GM23248 (cell line): ENCODE data around the gene PPP1R9A. TPM values are rescaled to one million over a fixed set of nuclear protein-coding genes. Genes with fewer than 3 reads are reported as not detected.

Source experiments
- DNase-seq: peaks from one replicate; pipeline ENCODE4 v3.0.0-alpha.2; 2015
- H2AFZ ChIP-seq: fragments of 200-600 bp; sonication (generic); 2 replicates; pipeline ENCODE4 v1.6.1; 2016; ENCODE audit warnings: antibody characterized with exemption
- H3F3A ChIP-seq: fragments of 200-600 bp; sonication (generic); 2 replicates; pipeline ENCODE4 v1.6.1; 2016; ENCODE audit warnings: mild to moderate bottlenecking, antibody characterized with exemption, mixed run types; ENCODE audit not compliant: insufficient read depth
- H3K27ac ChIP-seq: fragments of 200-600 bp; sonication (generic); 2 replicates; pipeline ENCODE4 v1.5.1; 2016; ENCODE audit warnings: mild to moderate bottlenecking
- H3K27me3 ChIP-seq: fragments of 200-600 bp; sonication (generic); replicated peaks from 2 replicates; pipeline ENCODE4 v1.6.1; 2016; ENCODE audit warnings: mild to moderate bottlenecking; ENCODE audit not compliant: insufficient read depth
- H3K36me3 ChIP-seq: fragments of 200-600 bp; sonication (generic); 2 replicates; pipeline ENCODE4 v1.6.1; 2016; ENCODE audit warnings: low read depth, mild to moderate bottlenecking
- H3K4me1 ChIP-seq: fragments of 200-600 bp; sonication (generic); 2 replicates; pipeline ENCODE4 v1.6.1; 2016; ENCODE audit warnings: mild to moderate bottlenecking; ENCODE audit not compliant: insufficient read depth
- H3K4me2 ChIP-seq: fragments of 200-600 bp; sonication (generic); one replicate; pipeline ENCODE4 v1.6.1; 2016; ENCODE audit warnings: mild to moderate bottlenecking; ENCODE audit not compliant: unreplicated experiment
- H3K4me3 ChIP-seq: fragments of 200-600 bp; sonication (generic); 2 replicates; pipeline ENCODE4 v1.5.1; 2016; ENCODE audit warnings: mild to moderate bottlenecking
- H3K79me2 ChIP-seq: fragments of 200-600 bp; sonication (generic); 2 replicates; pipeline ENCODE4 v1.6.1; 2016; ENCODE audit warnings: mild to moderate bottlenecking; ENCODE audit not compliant: insufficient read depth
- H3K9ac ChIP-seq: fragments of 200-600 bp; sonication (generic); 2 replicates; pipeline ENCODE4 v1.6.1; 2016; ENCODE audit warnings: mild to moderate bottlenecking
- H3K9me2 ChIP-seq: fragments of 200-600 bp; sonication (generic); 2 replicates; pipeline ENCODE4 v1.6.1; 2016; ENCODE audit warnings: mixed run types, mild to moderate bottlenecking, moderate library complexity; ENCODE audit not compliant: insufficient read depth
- H3K9me3 ChIP-seq: fragments of 200-600 bp; sonication (generic); one replicate; pipeline ENCODE4 v1.6.1; 2017; ENCODE audit warnings: low read depth
- H4K20me1 ChIP-seq: fragments of 200-600 bp; sonication (generic); 2 replicates; pipeline ENCODE4 v1.6.0; 2016; ENCODE audit not compliant: insufficient read depth
- EZH2 ChIP-seq: fragments of 200-600 bp; sonication (generic); IDR thresholded peaks from 2 replicates; pipeline ENCODE4 v1.6.1; 2018; ENCODE audit warnings: antibody characterized with exemption, mild to moderate bottlenecking; ENCODE audit not compliant: insufficient read depth, poor library complexity, severe bottlenecking
- EZH2phosphoT487 ChIP-seq: fragments of 200-600 bp; sonication (generic); IDR thresholded peaks from 2 replicates; pipeline ENCODE4 v1.6.1; 2018; ENCODE audit warnings: antibody characterized with exemption, moderate library complexity, mild to moderate bottlenecking, low read depth; ENCODE audit not compliant: insufficient read depth
- WGBS, 2 experiments: methylation state at CpG; one replicate each; pipeline ENCODE4 v1.1.6; 2015 to 2017; ENCODE audit warnings: low lambda C conversion rate in 2 of 2, low coverage in 1 of 2; ENCODE audit errors: missing lambda C conversion rate in 2 of 2; 5-methylcytosine and 5-hydroxymethylcytosine counted together
- in situ Hi-C: fragments of 300-500 bp; cut with MboI; formaldehyde crosslinking; loops from 2 replicates; pipeline ENCODE4 v1.15.0; 2020
- polyA plus RNA-seq: library from polyadenylated mRNA; unstranded; fragments of >200 nt; fragmentation: Nextera tagmentation; extraction: Ambion mirVana; gene quantifications from 2 replicates; pipeline ENCODE4 v1.2.1, GENCODE V29; 2016
- total RNA-seq: library from RNA; depleted of rRNA; stranded (reverse); fragments of >200 nt; shearing (Covaris generic); gene quantifications from 2 replicates; pipeline ENCODE4 v1.2.3, GENCODE V29; 2014

The PPP1R9A gene
- total and polyA plus RNA-seq, 2 experiments from 2014 or later, result 0.03 TPM; not detected in 1

DNA sequence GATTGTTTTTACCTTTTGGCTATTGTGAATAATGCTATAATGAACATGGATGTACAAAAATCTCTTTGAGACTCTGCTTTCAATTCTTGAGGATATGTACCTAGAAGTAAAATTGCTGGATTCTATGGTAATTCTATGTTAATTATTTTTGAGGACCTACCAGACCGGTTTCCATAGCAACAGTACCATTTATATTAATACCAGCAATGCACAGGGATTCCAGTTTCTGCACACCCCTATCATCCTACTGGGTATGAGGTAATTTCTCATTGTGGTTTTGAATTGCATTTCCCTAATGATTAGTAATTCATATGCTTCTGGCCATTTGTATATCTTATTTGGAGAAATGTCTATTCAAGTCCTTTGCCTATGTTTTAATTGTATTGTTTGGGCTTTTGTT is 9.9 kb upstream of the PPP1R9A start:
- 41 to 51% methylated on average over 1 of the region's 1 CpG for WGBS, 2 experiments
- Histone ChIP-seq H3K79me2 (no peaks in the 10 kb centered on the region), H3K27me3 (peaks cover 25% of the 10 kb centered on the region), H3F3A (no peaks in the 10 kb centered on the region), H3K4me1 (no peaks in the 10 kb centered on the region), H3K4me3 (no peak overlapping the region), H3K36me3 (no peaks in the 10 kb centered on the region), H3K9me3 (no peaks in the 10 kb centered on the region), H4K20me1 (no peaks in the 10 kb centered on the region), H2AFZ (no peak overlapping the region), H3K9ac (no peak overlapping the region), H3K9me2 (no peaks in the 10 kb centered on the region; the same call in 1 of the 2 replicates), H3K4me2 (no peak overlapping the region), H3K27ac (no peak overlapping the region)
- TF ChIP-seq EZH2phosphoT487, result no peak
- in situ Hi-C loops, result no loop called here
- DNase-seq, result no peak

DNA sequence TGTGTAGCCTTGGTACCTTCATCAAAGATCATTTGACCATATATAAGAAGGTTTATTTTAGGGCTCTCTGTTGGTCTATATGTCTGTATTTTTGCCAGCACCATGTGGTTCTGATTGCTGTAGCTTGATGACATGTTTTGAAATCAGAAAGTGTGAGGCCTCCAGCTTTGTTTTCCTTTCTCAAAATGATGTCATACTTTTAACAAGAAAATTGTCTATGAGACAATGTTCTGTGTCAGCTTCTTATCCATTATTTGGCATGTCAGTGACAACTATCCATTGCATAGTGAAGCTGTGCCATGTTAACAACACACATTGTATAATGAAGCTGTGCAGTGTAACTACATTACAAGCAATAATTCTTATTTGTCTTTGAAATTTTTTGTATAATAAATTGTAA is 9.1 kb upstream of the PPP1R9A start:
- Histone ChIP-seq H3K9me2 (no peaks in the 10 kb centered on the region; the same call in 1 of the 2 replicates), H3K27ac (no peak overlapping the region), H3K27me3 (peaks cover 25% of the 10 kb centered on the region), H3K9me3 (no peaks in the 10 kb centered on the region), H3K4me3 (no peak overlapping the region), H4K20me1 (no peaks in the 10 kb centered on the region), H3K9ac (no peak overlapping the region), H3K4me1 (no peaks in the 10 kb centered on the region), H3K79me2 (no peaks in the 10 kb centered on the region), H2AFZ (no peak overlapping the region), H3K36me3 (no peaks in the 10 kb centered on the region), H3K4me2 (no peak overlapping the region), H3F3A (no peaks in the 10 kb centered on the region)
- TF ChIP-seq EZH2phosphoT487 (no peak), EZH2 (no peak)
- in situ Hi-C loops, result no loop called here
- DNase-seq, result no peak

DNA sequence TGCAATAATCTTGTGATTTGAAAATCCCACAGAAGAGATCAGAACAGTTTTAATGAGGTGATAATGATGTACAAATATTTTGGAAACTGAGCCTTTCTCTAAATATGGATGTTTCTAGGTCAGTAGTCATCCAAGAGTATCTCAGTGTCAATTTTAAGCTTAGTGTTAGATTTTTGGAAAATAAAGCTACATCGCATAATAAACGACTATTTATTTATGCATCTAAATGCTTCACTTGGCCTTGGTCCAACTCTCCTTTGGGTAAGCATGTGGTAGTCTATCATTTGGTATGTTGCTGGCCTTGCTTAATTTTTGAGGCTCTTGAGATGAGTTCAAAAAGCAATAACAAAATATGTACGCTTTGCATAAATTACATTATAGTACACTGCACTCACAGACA is 5.4 kb upstream of the PPP1R9A start:
- Histone ChIP-seq H3F3A (no peaks in the 10 kb centered on the region), H4K20me1 (no peaks in the 10 kb centered on the region), H3K4me3 (no peak overlapping the region), H3K9me3 (no peaks in the 10 kb centered on the region), H3K4me2 (no peak overlapping the region), H2AFZ (no peak overlapping the region), H3K27ac (no peak overlapping the region), H3K9ac (no peak overlapping the region), H3K9me2 (no peaks in the 10 kb centered on the region; the same call in 1 of the 2 replicates), H3K4me1 (no peaks in the 10 kb centered on the region), H3K36me3 (no peaks in the 10 kb centered on the region), H3K27me3 (peaks cover 39% of the 10 kb centered on the region), H3K79me2 (no peaks in the 10 kb centered on the region)
- DNase-seq, result no peak
- in situ Hi-C loops, result no loop called here
- 72 to 73% methylated on average over 3 of the region's 3 CpGs for WGBS, 2 experiments
- no peak for TF ChIP-seq EZH2phosphoT487
- no peak for TF ChIP-seq EZH2

DNA sequence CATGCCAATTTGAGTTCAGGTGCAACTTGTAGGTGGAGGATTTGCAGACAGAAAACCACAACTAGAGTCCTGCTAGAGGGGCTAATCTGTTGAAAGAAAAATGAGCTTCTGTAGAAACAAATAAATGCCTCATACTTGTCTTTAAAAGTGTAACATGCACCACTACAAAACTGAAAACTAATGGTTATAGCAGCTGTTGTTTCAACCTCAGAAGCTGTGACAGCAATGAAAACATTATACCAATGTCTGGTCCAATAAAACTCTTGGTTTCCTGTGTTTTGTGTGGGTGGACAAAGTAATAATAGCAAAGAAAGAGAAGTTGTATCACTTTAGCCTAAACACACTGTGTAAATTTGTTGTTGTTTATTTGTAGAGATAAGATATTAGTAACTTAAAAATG is 3.4 kb upstream of the PPP1R9A start:
- Histone ChIP-seq H3K9me2 (no peaks in the 10 kb centered on the region; the same call in 1 of the 2 replicates), H3K79me2 (no peaks in the 10 kb centered on the region), H3K4me1 (no peaks in the 10 kb centered on the region), H4K20me1 (no peaks in the 10 kb centered on the region), H3K27me3 (peaks cover 52% of the 10 kb centered on the region), H3K9me3 (no peaks in the 10 kb centered on the region), H3K4me2 (no peak overlapping the region), H3K27ac (no peak overlapping the region), H3K9ac (no peak overlapping the region), H3K36me3 (no peaks in the 10 kb centered on the region), H3K4me3 (no peak overlapping the region), H3F3A (no peaks in the 10 kb centered on the region), H2AFZ (no peak overlapping the region)
- no peak for DNase-seq
- TF ChIP-seq EZH2, result no peak
- in situ Hi-C loops, result no loop called here

DNA sequence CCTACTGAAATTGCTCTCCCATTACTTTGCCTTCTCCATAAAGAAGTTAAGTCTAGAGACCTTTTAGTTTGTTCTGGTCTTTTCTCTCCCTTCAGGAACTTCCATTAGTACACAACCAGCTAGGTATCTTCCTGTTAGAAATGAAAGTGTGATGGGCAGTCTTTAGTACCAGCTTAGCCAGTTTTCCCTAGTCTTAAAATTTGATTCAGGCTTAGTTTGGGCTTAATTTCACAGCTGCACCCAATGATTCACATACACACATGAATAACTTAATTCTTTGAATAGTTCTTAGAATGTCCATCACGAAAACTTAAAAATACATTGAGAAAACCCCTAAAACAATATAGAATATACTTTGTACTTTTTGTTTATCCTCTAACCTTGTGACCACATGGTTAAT is 2.4 kb upstream of the PPP1R9A start:
- DNase-seq, result no peak

More for the DNA sequence above, 2.4 kb upstream of the PPP1R9A start:
- Histone ChIP-seq H3K79me2 (no peaks in the 10 kb centered on the region), H3K9ac (no peak overlapping the region), H3K9me2 (no peaks in the 10 kb centered on the region), H3K27me3 (peaks cover 57% of the 10 kb centered on the region), H3K4me2 (no peak overlapping the region), H3K4me1 (no peaks in the 10 kb centered on the region), H3F3A (no peaks in the 10 kb centered on the region), H3K27ac (no peak overlapping the region), H3K36me3 (no peaks in the 10 kb centered on the region), H3K9me3 (no peaks in the 10 kb centered on the region), H2AFZ (no peak overlapping the region), H4K20me1 (no peaks in the 10 kb centered on the region), H3K4me3 (no peak overlapping the region)
- in situ Hi-C loops, result no loop called here
- no peak for TF ChIP-seq EZH2
- TF ChIP-seq EZH2phosphoT487, result no peak
- 70 to 76% methylated on average over 1 of the region's 1 CpG for WGBS, 2 experiments
